LNCAP (cell line): Measurements from ENCODE around the gene ALG12.

Experiments used
- CTCF ChIP-seq: fragments of 450-650 bp; IDR thresholded peaks from 2 replicates; pipeline ENCODE4 v1.5.1; 2017; ENCODE audit warnings: mild to moderate bottlenecking

ALG12 gene

GRCh38 chr22:49852898-49853894 lies 65.0 kb downstream of the ALG12 start, which contains the start of gene ZBED4:
ZBED4 (plus strand) TSS chr22:49853844; CDS start chr22:49883663, 29,819 bp downstream.
- TF ChIP-seq CTCF: no peak

GRCh38 chr22:49850959-49851802 lies 67.1 kb downstream of the ALG12 start:
- TF ChIP-seq CTCF: no peak
